ENCODE results near the gene DLX4.

Gene DLX4

DNA sequence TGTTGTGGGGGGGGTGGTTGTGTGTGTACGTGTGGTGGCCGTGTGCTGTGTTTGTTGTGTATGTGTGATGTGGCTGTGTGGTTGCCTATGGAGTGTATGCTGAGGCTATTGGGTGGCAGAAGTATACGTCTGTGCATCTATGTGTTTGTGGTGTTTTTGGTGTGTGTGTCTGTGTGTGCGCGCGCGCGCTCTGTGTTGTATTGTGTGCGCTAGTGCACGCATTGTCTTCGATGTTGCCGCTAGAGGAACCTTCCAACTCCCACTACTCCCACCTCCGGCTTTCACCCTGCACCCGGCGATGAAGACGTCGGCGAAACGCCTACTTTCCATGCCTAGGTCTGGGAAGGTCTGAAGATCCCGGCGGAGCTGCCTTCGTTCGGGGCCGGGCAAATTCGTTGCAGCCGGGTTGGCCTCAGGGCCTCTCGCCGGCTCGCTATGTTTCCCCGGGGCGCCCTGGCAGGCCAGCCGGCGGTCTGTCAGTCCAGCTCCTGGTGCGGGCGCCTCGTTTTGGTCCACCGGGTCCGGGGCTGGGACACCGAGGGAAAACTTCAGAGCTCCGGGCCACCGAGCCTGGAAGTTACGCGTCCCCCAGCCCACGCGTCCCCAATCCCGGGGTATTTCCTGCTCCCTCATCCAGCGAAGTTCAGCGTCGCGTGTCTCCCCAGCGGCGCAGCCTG is 5.2 kb upstream of the DLX4 start:
- Histone ChIP-seq H3K9me3 (ENCODE audit: control insufficient read depth in 1 of 2, low read length in 2 of 2) (no peaks in the 10 kb centered on the region), H3K4me1 (ENCODE audit: control insufficient read depth in 1 of 2, insufficient read depth in 2 of 2, low read length in 2 of 2) (peaks cover 0 to 18% of the 10 kb centered on the region in 2 donors), H3K36me3 (ENCODE audit: control insufficient read depth in 1 of 2, insufficient read depth in 2 of 2, low read length in 2 of 2) (no peaks in the 10 kb centered on the region), H3K27ac (ENCODE audit: low read length) (no peak overlapping the region), H3K4me3 (ENCODE audit: low read depth in 1 of 2, low read length in 2 of 2) (peak overlapping the region in 1 of 2 donors; percentile 32), H3K27me3 (ENCODE audit: low read depth, low read length) (peaks cover 64% of the 10 kb centered on the region)

DNA sequence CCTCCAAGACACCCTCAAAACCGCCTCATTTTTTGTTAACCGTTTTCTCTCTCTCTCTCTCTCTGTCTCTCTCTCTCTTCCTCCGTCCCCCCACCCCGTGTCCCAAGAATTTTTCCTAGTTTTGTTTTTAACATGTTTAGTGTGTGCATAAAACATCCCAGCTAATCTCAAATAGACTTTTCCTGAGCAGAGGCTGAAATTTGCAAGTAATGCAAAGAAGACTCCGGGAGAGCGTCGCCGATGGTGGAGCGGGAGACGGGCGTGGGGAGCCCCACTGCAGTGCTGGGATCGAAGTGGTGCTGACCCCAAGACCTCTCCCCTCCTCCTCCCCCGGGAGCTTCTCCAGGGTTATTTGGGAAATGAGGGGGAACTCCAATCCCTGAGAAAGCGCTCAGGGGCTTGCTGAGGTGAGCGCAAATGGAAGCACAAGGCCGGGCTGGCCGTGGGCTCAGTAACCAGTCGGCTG is 4.7 kb upstream of the DLX4 start:
- H3K4me3 ChIP-seq (ENCODE audit: low read depth in 1 of 2, low read length in 2 of 2), result peak overlapping the region in 1 of 2 donors; percentile 32
- H3K27ac ChIP-seq (ENCODE audit: low read length), result no peak overlapping the region
- H3K4me1 ChIP-seq (ENCODE audit: control insufficient read depth in 1 of 2, insufficient read depth in 2 of 2, low read length in 2 of 2), result peaks cover 0 to 23% of the 10 kb centered on the region in 2 donors
- no peaks in the 10 kb centered on the region for H3K9me3 ChIP-seq (ENCODE audit: control insufficient read depth in 1 of 2, low read length in 2 of 2)
- no peaks in the 10 kb centered on the region for H3K36me3 ChIP-seq (ENCODE audit: control insufficient read depth in 1 of 2, insufficient read depth in 2 of 2, low read length in 2 of 2)
- H3K27me3 ChIP-seq (ENCODE audit: low read depth, low read length), result peaks cover 70% of the 10 kb centered on the region

DNA sequence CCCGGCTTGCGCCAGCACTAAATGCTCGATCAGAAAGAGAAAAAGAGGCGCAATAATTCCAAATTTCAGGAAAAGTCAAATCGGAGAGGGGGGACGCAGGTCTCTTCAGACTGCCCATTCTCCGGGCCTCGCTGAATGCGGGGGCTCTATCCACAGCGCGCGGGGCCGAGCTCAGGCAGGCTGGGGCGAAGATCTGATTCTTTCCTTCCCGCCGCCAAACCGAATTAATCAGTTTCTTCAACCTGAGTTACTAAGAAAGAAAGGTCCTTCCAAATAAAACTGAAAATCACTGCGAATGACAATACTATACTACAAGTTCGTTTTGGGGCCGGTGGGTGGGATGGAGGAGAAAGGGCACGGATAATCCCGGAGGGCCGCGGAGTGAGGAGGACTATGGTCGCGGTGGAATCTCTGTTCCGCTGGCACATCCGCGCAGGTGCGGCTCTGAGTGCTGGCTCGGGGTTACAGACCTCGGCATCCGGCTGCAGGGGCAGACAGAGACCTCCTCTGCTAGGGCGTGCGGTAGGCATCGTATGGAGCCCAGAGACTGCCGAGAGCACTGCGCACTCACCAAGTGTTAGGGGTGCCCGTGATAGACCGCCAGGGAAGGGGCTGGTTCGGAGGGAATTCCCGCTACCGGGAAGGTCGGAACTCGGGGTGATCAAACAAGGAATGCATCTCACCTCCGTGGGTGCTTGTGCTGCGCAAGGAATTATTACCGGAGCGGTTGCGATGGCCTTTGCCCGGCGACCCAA is 4.0 kb upstream of the DLX4 start:
- Histone ChIP-seq H3K4me3 (ENCODE audit: low read depth in 1 of 2, low read length in 2 of 2) (no peak overlapping the region), H3K27me3 (ENCODE audit: low read depth, low read length) (peaks cover 76% of the 10 kb centered on the region), H3K36me3 (ENCODE audit: control insufficient read depth in 1 of 2, insufficient read depth in 2 of 2, low read length in 2 of 2) (no peaks in the 10 kb centered on the region), H3K4me1 (ENCODE audit: control insufficient read depth in 1 of 2, insufficient read depth in 2 of 2, low read length in 2 of 2) (peaks cover 0 to 29% of the 10 kb centered on the region in 2 donors), H3K9me3 (ENCODE audit: control insufficient read depth in 1 of 2, low read length in 2 of 2) (no peaks in the 10 kb centered on the region), H3K27ac (ENCODE audit: low read length) (no peak overlapping the region)

DNA sequence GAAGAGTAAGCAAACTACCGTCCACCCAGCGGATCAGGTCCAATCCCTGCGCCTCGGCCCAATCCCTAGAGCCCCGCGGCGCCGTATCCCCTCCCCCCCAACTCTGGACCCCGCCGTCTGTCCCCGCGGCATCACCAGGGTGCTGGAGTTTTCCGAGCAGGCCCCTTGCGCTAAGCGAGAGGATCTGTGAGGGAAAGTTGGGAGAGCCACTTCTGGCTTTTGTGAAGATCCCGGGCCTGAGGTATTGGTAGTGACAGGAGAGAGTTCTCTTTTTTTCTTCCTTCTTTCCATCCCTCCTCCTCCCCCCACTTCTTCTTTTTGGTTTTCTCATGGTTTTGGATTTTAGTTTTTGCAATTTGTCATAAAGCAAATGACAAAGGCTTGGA is 3.5 kb upstream of the DLX4 start:
- H3K27me3 ChIP-seq (ENCODE audit: low read depth, low read length), result peaks cover 81% of the 10 kb centered on the region
- peaks cover 0 to 30% of the 10 kb centered on the region in 2 donors for H3K4me1 ChIP-seq (ENCODE audit: control insufficient read depth in 1 of 2, insufficient read depth in 2 of 2, low read length in 2 of 2)
- H3K4me3 ChIP-seq (ENCODE audit: low read depth in 1 of 2, low read length in 2 of 2), result no peak overlapping the region
- no peaks in the 10 kb centered on the region for H3K36me3 ChIP-seq (ENCODE audit: control insufficient read depth in 1 of 2, insufficient read depth in 2 of 2, low read length in 2 of 2)
- no peaks in the 10 kb centered on the region for H3K9me3 ChIP-seq (ENCODE audit: control insufficient read depth in 1 of 2, low read length in 2 of 2)
- no peak overlapping the region for H3K27ac ChIP-seq (ENCODE audit: low read length)

DNA sequence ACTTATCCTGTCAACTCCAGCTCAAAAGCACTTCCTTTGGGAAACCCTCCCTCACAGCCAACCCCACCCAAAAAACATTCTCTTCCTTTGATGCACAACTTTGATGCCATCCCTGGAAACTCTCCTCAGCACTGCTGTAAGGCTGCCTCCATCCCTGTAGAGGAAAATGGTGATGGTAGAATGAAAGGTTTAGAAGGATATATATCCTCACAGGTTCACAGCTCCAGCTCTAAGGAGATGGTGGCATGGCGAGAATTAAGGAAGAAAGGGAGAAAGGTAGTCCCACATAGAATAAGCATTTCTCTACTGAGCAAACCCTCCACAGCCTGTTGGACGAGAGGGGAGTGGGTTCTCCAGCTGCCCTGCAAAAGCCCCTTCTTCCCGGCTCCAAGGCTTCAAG is 2.2 kb upstream of the DLX4 start:
- peaks cover 0 to 36% of the 10 kb centered on the region in 2 donors for H3K4me1 ChIP-seq (ENCODE audit: control insufficient read depth in 1 of 2, insufficient read depth in 2 of 2, low read length in 2 of 2)
- no peaks in the 10 kb centered on the region for H3K9me3 ChIP-seq (ENCODE audit: control insufficient read depth in 1 of 2, low read length in 2 of 2)
- H3K27ac ChIP-seq (ENCODE audit: low read length), result no peak overlapping the region
- H3K27me3 ChIP-seq (ENCODE audit: low read depth, low read length), result peaks cover 94% of the 10 kb centered on the region
- H3K4me3 ChIP-seq (ENCODE audit: low read depth in 1 of 2, low read length in 2 of 2), result no peak overlapping the region
- H3K36me3 ChIP-seq (ENCODE audit: control insufficient read depth in 1 of 2, insufficient read depth in 2 of 2, low read length in 2 of 2), result no peaks in the 10 kb centered on the region

DNA sequence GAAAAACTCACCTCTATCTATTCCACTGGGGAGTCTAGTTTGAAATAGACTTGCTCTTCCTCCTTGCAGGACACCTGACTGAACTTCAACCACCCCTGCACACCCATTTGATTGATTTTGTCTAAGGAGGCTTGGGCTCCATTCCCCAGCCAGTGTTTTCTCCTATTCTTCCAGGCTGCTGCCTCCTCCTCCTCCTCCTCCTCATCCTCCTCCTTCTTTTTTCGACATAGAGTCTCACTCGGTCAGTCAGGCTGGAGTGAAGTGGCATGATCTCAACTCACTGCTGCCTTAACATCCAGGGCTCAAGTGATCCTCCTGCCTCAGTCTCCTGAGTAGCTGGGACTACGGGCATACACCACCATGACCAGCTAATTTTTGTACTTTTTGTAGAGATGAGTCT is 1.8 kb upstream of the DLX4 start:
- Histone ChIP-seq H3K4me1 (ENCODE audit: control insufficient read depth in 1 of 2, insufficient read depth in 2 of 2, low read length in 2 of 2) (peaks cover 0 to 41% of the 10 kb centered on the region in 2 donors), H3K4me3 (ENCODE audit: low read depth in 1 of 2, low read length in 2 of 2) (no peak overlapping the region), H3K27me3 (ENCODE audit: low read depth, low read length) (peaks cover 97% of the 10 kb centered on the region), H3K27ac (ENCODE audit: low read length) (no peak overlapping the region), H3K36me3 (ENCODE audit: control insufficient read depth in 1 of 2, insufficient read depth in 2 of 2, low read length in 2 of 2) (no peaks in the 10 kb centered on the region), H3K9me3 (ENCODE audit: control insufficient read depth in 1 of 2, low read length in 2 of 2) (no peaks in the 10 kb centered on the region)

DNA sequence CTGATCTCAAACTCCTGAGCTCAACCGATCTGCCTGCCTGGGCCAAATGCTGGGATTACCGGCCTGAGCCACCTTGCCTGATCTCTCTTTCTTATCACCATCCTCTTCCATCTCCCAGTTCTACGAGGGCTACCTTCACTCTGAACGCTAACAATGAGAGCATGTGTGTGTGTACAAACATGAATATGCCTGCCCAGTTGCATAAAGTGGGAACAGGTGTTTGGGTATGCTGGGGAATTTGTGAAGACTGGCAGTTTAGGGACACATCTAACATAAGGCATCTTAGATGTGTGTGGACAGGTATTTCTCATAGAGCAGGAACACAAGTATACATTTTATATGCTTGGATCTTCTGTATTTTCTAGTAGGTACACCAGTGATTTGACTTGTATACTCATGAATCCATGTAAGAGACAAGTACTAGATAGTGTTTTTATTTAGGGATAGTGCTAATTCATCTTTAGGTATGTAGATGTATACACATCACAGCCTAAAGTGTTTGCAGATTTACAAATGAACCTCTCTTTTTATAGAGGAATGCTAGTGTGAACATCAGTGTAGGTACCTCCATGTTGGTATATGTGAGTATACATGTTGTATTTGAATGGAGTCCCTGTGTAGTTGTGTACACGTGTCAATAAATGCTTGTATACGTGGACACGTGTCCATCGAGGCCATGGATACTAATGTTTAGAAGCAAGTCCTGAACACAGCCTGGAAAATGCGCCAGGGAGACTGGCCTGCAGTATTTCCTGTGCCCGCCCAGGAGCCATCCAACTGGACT is 1.2 kb upstream of the DLX4 start:
- Histone ChIP-seq H3K27ac (ENCODE audit: low read length) (no peak overlapping the region), H3K9me3 (ENCODE audit: control insufficient read depth in 1 of 2, low read length in 2 of 2) (no peaks in the 10 kb centered on the region), H3K36me3 (ENCODE audit: control insufficient read depth in 1 of 2, insufficient read depth in 2 of 2, low read length in 2 of 2) (no peaks in the 10 kb centered on the region), H3K4me1 (ENCODE audit: control insufficient read depth in 1 of 2, insufficient read depth in 2 of 2, low read length in 2 of 2) (peaks cover 0 to 47% of the 10 kb centered on the region in 2 donors), H3K4me3 (ENCODE audit: low read depth in 1 of 2, low read length in 2 of 2) (peak overlapping the region in 1 of 2 donors; percentile 63), H3K27me3 (ENCODE audit: low read depth, low read length) (peaks cover 97% of the 10 kb centered on the region)

DNA sequence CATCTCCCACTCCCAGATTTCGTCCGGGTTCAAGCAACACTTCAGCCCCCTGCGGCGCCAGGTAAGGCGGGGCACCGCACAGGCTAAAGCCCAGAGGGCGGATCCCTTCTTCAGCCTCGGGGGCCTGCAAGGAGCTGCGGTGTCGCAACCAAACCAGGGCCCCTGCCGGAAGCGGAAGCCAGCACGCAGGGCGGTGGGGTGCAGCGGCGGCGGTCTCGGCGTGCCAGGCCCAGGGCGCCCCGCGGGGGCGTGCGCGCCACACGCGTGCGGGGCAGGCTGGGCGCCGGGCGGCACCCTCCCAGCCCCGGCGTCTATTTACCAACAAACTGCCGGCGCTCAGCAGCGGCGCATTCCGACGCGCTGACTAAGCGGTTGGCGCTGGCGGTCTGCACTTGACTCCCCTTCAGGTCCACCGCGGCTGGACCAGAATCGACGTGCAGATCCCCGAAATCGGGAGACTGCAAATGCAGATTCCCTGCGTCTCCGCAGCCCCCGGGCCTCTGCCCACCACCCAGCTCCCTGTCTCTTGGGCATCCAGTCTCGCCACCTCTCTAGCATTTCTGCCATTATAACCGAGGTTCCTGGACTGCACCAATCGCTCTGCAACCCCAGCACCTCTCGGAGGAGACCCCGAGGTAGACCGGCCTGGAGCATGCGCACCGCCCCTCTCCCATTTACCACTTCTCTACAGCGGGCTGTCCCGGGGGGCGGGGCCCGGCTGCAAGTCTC is 421 bp upstream of the DLX4 start:
- no peak overlapping the region for H3K27ac ChIP-seq (ENCODE audit: low read length)
- peak overlapping the region; percentile 39 to 63 for H3K4me3 ChIP-seq (ENCODE audit: low read depth in 1 of 2, low read length in 2 of 2)
- peaks cover 97% of the 10 kb centered on the region for H3K27me3 ChIP-seq (ENCODE audit: low read depth, low read length)
- no peaks in the 10 kb centered on the region for H3K9me3 ChIP-seq (ENCODE audit: control insufficient read depth in 1 of 2, low read length in 2 of 2)
- no peaks in the 10 kb centered on the region for H3K36me3 ChIP-seq (ENCODE audit: control insufficient read depth in 1 of 2, insufficient read depth in 2 of 2, low read length in 2 of 2)
- peaks cover 0 to 47% of the 10 kb centered on the region in 2 donors for H3K4me1 ChIP-seq (ENCODE audit: control insufficient read depth in 1 of 2, insufficient read depth in 2 of 2, low read length in 2 of 2)

DNA sequence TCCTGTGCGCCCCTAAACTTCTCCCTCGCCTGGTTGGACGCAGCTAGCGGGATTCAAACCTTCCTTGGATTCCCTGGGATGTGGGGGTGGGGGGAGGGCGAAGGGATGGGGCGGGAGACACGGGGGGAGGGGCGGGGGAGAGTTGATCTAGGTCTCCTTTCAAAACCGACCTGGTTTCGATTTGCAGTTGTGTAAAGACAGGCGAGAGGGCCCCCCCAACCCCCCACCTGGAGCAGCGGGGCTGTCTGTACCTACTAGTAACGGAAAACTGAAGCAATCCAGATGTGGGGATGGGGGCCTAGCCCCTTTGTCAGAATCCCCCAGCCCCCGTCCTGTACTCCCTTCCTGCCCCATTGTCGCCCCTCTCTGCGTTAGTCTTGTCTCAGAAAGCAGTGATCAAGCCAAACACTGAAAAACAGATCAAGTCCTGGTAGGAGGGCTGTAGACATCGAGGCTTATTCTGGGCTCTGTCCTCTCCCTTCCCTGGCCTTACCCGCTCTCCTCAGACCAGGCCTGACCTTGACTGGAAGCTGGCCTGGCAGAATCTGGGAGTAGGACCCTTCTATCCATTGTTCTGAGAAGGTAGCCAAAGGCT is 902 bp downstream of the DLX4 start:
- Histone ChIP-seq H3K9me3 (ENCODE audit: control insufficient read depth in 1 of 2, low read length in 2 of 2) (no peaks in the 10 kb centered on the region), H3K36me3 (ENCODE audit: control insufficient read depth in 1 of 2, insufficient read depth in 2 of 2, low read length in 2 of 2) (no peaks in the 10 kb centered on the region), H3K4me1 (ENCODE audit: control insufficient read depth in 1 of 2, insufficient read depth in 2 of 2, low read length in 2 of 2) (peaks cover 0 to 34% of the 10 kb centered on the region in 2 donors), H3K4me3 (ENCODE audit: low read depth in 1 of 2, low read length in 2 of 2) (peak overlapping the region in 1 of 2 donors; percentile 63), H3K27ac (ENCODE audit: low read length) (no peak overlapping the region), H3K27me3 (ENCODE audit: low read depth, low read length) (peaks cover 94% of the 10 kb centered on the region)

DNA sequence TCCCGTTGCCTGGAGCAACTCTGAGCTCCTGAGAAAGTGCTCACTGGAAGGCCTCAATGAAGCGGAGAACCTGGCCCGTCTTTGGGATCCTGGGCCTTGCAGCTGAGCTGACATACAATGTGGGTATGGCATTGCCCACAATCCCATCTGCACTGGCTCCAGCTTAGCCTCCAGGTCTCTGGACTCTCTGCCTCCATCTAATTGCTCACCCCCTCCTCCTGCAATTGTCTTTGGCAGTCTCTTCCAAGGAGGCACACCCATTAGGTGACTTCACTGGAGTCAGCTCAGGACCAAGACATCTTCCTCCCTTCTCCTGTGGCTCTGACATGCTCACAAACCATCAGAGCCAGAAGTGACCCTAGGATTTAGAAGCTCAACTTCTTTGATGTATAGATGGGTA is 1.5 kb downstream of the DLX4 start:
- H3K27me3 ChIP-seq (ENCODE audit: low read depth, low read length), result peaks cover 92% of the 10 kb centered on the region
- no peaks in the 10 kb centered on the region for H3K9me3 ChIP-seq (ENCODE audit: control insufficient read depth in 1 of 2, low read length in 2 of 2)
- no peak overlapping the region for H3K27ac ChIP-seq (ENCODE audit: low read length)
- no peaks in the 10 kb centered on the region for H3K36me3 ChIP-seq (ENCODE audit: control insufficient read depth in 1 of 2, insufficient read depth in 2 of 2, low read length in 2 of 2)
- H3K4me1 ChIP-seq (ENCODE audit: control insufficient read depth in 1 of 2, insufficient read depth in 2 of 2, low read length in 2 of 2), result peaks cover 0 to 32% of the 10 kb centered on the region in 2 donors
- H3K4me3 ChIP-seq (ENCODE audit: low read depth in 1 of 2, low read length in 2 of 2), result no peak overlapping the region
